GM18511 (cell line): ENCODE measurements around the gene FAM204A.

Source experiments
- ATAC-seq: cut with Tn5 transposase; IDR thresholded peaks from one replicate; pipeline ENCODE4 v1.9.1; 2021; ENCODE audit warnings: mild to moderate bottlenecking, moderate library complexity; ENCODE audit not compliant: unreplicated experiment

Gene FAM204A

GRCh38 chr10:118332236-118332635 is 9.9 kb downstream of the FAM204A start:
- ATAC-seq, result peak; percentile 96

DNA sequence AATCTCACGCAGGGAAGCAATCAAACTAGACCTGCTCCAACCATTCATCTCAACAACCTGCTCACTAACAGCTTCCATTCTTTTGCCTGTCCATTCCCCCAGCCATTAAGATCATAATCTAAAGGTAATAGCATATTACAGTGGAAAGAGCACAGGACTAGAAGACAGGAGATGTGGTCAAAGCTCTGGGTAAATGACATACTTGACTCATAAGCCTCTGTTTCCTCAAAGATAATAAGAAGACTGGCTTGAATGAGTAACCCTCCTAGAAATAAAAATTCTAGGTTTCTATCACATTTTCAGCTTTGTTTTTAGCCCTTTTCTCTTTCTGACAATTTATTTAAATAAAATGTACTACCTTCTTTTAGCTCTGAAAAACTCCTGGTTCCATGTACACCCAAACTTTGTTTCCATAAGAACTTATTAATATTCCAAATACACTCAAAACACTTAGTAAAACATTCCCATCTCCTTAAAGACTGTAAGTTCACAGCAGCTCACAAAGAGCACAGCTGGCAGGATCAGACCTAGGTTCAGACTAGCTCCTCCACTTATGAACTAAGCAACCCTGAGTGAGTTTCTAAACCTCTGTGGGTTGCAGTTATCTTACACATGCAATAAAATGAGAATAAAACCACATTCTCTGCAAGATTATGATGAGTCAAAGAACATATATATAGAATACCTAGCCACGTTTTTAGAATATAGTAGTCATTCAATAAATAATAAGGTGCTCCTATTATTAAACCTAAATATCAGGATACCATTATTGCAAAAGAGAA is 11.6 kb downstream of the FAM204A start:
- no peak for ATAC-seq

GRCh38 chr10:118324140-118324539 is 18.0 kb downstream of the FAM204A start:
- no peak for ATAC-seq

GRCh38 chr10:118321724-118322575 is 20.2 kb downstream of the FAM204A start:
- ATAC-seq, result no peak

DNA sequence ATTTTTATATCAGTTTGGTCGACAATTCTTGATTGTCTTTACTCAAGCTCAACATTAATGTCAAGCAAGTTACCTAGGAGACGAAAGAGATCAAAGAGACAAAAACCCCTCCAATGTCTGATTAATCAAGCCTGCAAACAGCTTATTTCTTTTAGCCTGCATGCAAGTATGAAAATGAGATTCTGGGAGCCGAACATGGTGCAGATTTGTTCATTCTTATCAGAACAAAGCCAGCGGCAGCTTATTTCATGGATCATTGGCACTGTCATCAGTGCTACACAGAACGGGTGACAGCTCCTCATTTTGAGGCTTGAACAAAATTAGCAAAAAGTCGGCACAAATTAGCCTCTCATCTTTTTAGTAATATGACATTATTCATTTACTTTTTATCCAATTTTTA is 26.5 kb downstream of the FAM204A start:
- ATAC-seq, result no peak

GRCh38 chr10:118314882-118315281 is 27.2 kb downstream of the FAM204A start:
- no peak for ATAC-seq

- ATAC-seq, result no peak
Observed at GRCh38 chr10:118311505-118311904, 30.6 kb downstream of the FAM204A start.

GRCh38 chr10:118310822-118311221 is 31.3 kb downstream of the FAM204A start:
- no peak for ATAC-seq

DNA sequence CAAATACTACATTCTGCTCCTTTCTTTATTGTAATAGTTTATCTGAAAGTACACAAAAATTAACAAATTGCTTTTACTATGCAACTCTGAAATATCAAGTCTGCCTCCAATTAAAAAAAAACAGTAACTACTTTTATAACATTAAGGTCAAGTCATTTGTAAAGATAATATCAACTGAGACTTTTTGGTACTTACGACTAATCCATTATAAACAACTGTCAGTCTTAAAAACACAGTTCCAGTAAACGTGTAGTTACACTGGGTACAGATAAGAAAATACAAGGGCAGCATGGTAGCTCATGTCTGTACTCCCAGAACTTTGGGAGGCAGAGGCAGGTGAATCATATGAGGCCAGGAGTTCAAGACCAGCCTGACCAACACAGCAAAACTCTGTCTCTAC is 32.2 kb downstream of the FAM204A start:
- ATAC-seq, result no peak

GRCh38 chr10:118308664-118309063 is 33.5 kb downstream of the FAM204A start:
- ATAC-seq, result no peak

- ATAC-seq, result no peak
Observed at GRCh38 chr10:118307859-118308258, 34.3 kb downstream of the FAM204A start.

DNA sequence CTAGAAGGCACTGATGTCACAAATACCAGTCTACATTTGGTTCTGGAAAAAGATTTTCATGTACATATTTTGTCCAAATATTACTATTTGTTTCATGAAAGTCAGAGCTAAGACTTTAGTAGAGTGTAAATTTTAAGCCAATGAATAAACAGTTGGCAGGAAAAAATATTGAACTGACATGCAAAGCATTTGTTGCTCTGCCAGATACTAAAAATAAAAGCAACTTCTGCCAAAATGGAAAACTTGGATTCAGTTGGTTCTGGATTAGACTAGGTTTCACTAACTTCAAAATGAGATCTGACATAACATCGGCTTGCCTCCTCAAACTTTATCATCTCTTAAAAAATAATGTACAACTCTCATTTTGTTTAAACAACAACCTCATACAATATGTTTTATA is 34.9 kb downstream of the FAM204A start:
- no peak for ATAC-seq

- ATAC-seq, result no peak
Observed at GRCh38 chr10:118305730-118306129, 36.4 kb downstream of the FAM204A start.

GRCh38 chr10:118304521-118304920 is 37.6 kb downstream of the FAM204A start:
- no peak for ATAC-seq

DNA sequence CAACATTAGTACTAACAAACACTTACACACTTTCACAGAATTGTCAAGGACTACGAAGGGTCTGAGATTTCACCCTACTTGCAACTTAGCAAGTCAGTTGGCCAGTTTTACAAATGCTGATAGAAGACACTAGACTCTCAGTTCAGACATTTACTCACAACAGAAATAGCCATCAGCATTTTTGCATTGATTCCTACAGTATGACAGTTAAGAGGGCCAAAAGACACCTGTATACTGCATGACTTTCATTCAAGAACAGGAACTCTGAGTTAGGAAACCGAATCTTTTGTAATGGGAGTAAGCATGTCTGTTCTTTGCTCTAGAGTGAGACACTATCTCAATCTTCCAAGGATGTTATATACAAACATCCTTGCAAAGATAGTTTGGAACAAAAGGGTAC is 40.9 kb downstream of the FAM204A start:
- ATAC-seq, result no peak

DNA sequence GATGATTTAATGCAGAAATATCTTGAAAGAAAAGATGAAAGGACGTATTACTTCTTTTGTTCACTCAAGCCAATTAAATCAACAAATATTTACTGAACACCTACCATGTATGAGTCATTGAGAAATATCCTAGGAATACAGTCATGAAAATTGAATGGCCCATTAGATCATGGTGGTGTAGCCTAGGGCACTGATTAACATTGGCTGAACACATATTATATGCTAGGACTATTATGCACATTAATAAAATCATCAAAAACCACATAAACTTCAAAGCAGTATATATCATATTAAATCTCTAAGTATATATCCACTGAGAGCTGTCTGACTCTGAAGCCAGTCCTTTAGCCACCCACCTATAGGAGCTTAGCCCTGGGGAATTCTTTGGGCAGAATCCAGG is 41.8 kb downstream of the FAM204A start:
- ATAC-seq, result no peak

GRCh38 chr10:118298787-118299186 is 43.3 kb downstream of the FAM204A start:
- no peak for ATAC-seq

GRCh38 chr10:118291122-118291521 is 51.0 kb downstream of the FAM204A start:
- ATAC-seq, result no peak

DNA sequence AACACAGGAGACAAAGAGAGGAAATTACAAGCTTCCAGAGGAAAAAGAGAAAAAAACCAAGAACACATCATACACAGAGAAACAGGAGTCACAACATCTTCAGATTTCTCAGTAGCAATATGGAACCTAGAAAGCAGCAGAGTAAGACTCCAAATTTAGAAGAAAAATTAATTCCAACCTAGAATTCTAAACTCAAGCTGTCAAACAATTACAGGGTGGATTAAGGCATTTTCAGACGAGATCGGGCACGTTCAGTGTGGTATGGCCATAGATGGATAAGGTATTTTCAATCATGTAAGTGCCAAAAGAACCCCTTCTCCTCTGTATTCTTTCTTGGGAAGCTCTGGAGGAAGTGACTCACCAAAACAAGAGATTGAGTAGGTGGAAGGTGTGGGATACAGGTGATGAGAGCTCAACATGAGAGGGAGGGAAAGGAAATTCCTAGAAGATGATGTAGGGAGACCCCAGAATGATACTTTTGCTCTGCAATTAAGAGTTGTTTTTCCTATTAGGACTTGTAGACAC is 51.6 kb downstream of the FAM204A start:
- ATAC-seq, result no peak

- ATAC-seq, result no peak
Observed at GRCh38 chr10:118287076-118287806, 54.9 kb downstream of the FAM204A start.
